IMR-90 (cell line): ENCODE data around the gene TMC4. TPM values are rescaled to one million over a fixed set of nuclear protein-coding genes. Genes with fewer than 3 reads are reported as not detected.

Experiments
- ATAC-seq: fragments of 200-7000 bp; cut with Tn5 transposase; 2 replicates; pipeline ENCODE4 v1.9.1; 2020; ENCODE audit warnings: low read depth, mild to moderate bottlenecking, moderate library complexity
- Bru-seq: library from RNA; stranded (reverse); fragments of 400-500 nt; gene quantifications from one replicate; lab custom pipeline; 2021; lab: Mats Ljungman, UMichigan
- BruChase-seq, 2 experiments: library from RNA; stranded (reverse); fragments of 400-500 nt; gene quantifications; one replicate each; lab custom pipeline; 2021; lab: Mats Ljungman, UMichigan
- BruUV-seq: library from RNA; stranded (reverse); fragments of 400-500 nt; replicated peaks from 2 replicates; lab custom pipeline; 2021; lab: Mats Ljungman, UMichigan
- CTCF ChIA-PET: fragments of 300-600 bp; formaldehyde crosslinking; extraction: SDS; loops from one replicate; lab custom pipeline; 2021; ENCODE audit warnings: antibody characterized with exemption; lab: Yijun Ruan, JAX
- POLR2A ChIA-PET: fragments of 300-600 bp; sonication (Branson Sonifier 250); formaldehyde crosslinking; loops from one replicate; lab custom pipeline; 2022; ENCODE audit warnings: antibody characterized with exemption; ENCODE audit not compliant: unreplicated experiment; lab: Charles Lee
- DNase-seq: peaks from one replicate; pipeline ENCODE4 v3.0.0; 2013
- H2AFZ ChIP-seq: replicated peaks from 2 replicates; pipeline ENCODE3; 2013; ENCODE audit warnings: low read length, mild to moderate bottlenecking; ENCODE audit not compliant: poor library complexity
- H2AK5ac ChIP-seq: 2 replicates; pipeline ENCODE4 v1.6.1; 2013; ENCODE audit warnings: low read depth, low read length, inconsistent platforms
- H2AK9ac ChIP-seq: replicated peaks from 2 replicates; pipeline ENCODE3; 2013; ENCODE audit warnings: mild to moderate bottlenecking, low read depth, low read length, moderate library complexity; ENCODE audit not compliant: poor library complexity
- H2BK120ac ChIP-seq: 2 replicates; pipeline ENCODE4 v1.6.1; 2013; ENCODE audit warnings: low read depth, low read length, inconsistent platforms
- H2BK15ac ChIP-seq: 3 replicates; pipeline ENCODE4 v1.6.1; 2013; ENCODE audit warnings: low read depth, low read length, inconsistent platforms
- H2BK20ac ChIP-seq: 2 replicates; pipeline ENCODE4 v1.6.1; 2013; ENCODE audit warnings: low read depth, mild to moderate bottlenecking, inconsistent platforms, low read length, moderate library complexity
- H2BK5ac ChIP-seq: 2 replicates; pipeline ENCODE4 v1.6.1; 2013; ENCODE audit warnings: mild to moderate bottlenecking, low read depth, low read length, inconsistent platforms; ENCODE audit not compliant: poor library complexity, severe bottlenecking
- H3K14ac ChIP-seq: replicated peaks from 2 replicates; pipeline ENCODE4 v1.6.1; 2013; ENCODE audit warnings: low read depth, low read length, inconsistent platforms
- H3K18ac ChIP-seq: 2 replicates; pipeline ENCODE4 v1.6.1; 2013; ENCODE audit warnings: low read depth, low read length, control low read depth
- H3K23ac ChIP-seq: 2 replicates; pipeline ENCODE4 v1.6.1; 2013; ENCODE audit warnings: low read depth, low read length, inconsistent platforms
- H3K27ac ChIP-seq: 2 replicates; pipeline ENCODE4 v1.5.1; 2013; ENCODE audit warnings: mild to moderate bottlenecking, control low read depth, low read length; ENCODE audit not compliant: insufficient read depth
- H3K27me3 ChIP-seq: 2 replicates; pipeline ENCODE4 v1.6.1; 2013; ENCODE audit warnings: low read length; ENCODE audit not compliant: control insufficient read depth, insufficient read depth
- H3K36me3 ChIP-seq: 2 replicates; pipeline ENCODE4 v1.6.1; 2013; ENCODE audit warnings: low read length, mixed read lengths; ENCODE audit not compliant: control insufficient read depth, insufficient read depth
- H3K4ac ChIP-seq: 2 replicates; pipeline ENCODE4 v1.6.1; 2013; ENCODE audit warnings: low read depth, low read length, inconsistent platforms
- H3K4me1 ChIP-seq: 2 replicates; pipeline ENCODE4 v1.6.1; 2013; ENCODE audit warnings: low read length, mixed read lengths; ENCODE audit not compliant: control insufficient read depth, insufficient read depth
- H3K4me2 ChIP-seq: 2 replicates; pipeline ENCODE4 v1.6.1; 2013; ENCODE audit warnings: low read depth, mild to moderate bottlenecking, control low read depth, low read length, moderate library complexity
- H3K4me3 ChIP-seq: 2 replicates; pipeline ENCODE4 v1.5.1; 2013; ENCODE audit warnings: low read depth, mild to moderate bottlenecking, control low read depth, low read length, moderate library complexity; ENCODE audit not compliant: insufficient read depth
- H3K56ac ChIP-seq: 2 replicates; pipeline ENCODE4 v1.6.1; 2013; ENCODE audit warnings: low read length, inconsistent platforms; ENCODE audit not compliant: insufficient read depth; ENCODE audit errors: extremely low read depth
- H3K79me1 ChIP-seq, 2 experiments: 2 replicates each; pipeline ENCODE4 v1.6.1; 2013; ENCODE audit warnings: low read length in 2 of 2, inconsistent platforms in 1 of 2, low read depth in 1 of 2
- H3K9ac ChIP-seq: 2 replicates; pipeline ENCODE4 v1.6.1; 2013; ENCODE audit warnings: low read depth, low read length, control low read depth
- H3K9me1 ChIP-seq: 2 replicates; pipeline ENCODE4 v1.6.1; 2013; ENCODE audit warnings: low read length, inconsistent platforms; ENCODE audit not compliant: insufficient read depth
- H3K9me3 ChIP-seq: 2 replicates; pipeline ENCODE4 v1.6.1; 2013; ENCODE audit warnings: low read length; ENCODE audit not compliant: control insufficient read depth, insufficient read depth
- H4K20me1 ChIP-seq: 2 replicates; pipeline ENCODE4 v1.6.1; 2013; ENCODE audit warnings: low read length, inconsistent platforms; ENCODE audit not compliant: insufficient read depth
- H4K5ac ChIP-seq: 2 replicates; pipeline ENCODE4 v1.6.1; 2013; ENCODE audit warnings: mild to moderate bottlenecking, low read depth, low read length, control low read depth
- H4K8ac ChIP-seq, 2 experiments: 2 replicates each; pipeline ENCODE4 v1.6.1; 2013; ENCODE audit warnings: low read depth in 2 of 2, low read length in 2 of 2, control low read depth in 1 of 2, inconsistent platforms in 1 of 2
- H4K91ac ChIP-seq: 2 replicates; pipeline ENCODE4 v1.6.1; 2013; ENCODE audit warnings: low read depth, low read length, inconsistent platforms; ENCODE audit not compliant: insufficient read depth
- BHLHE40 ChIP-seq: fragments of 150-350 bp; IDR thresholded peaks from 2 replicates; pipeline ENCODE4 v1.6.1; 2016; ENCODE audit warnings: mild to moderate bottlenecking, low read depth, low read length
- CEBPB ChIP-seq: IDR thresholded peaks from 2 replicates; pipeline ENCODE4 v1.6.1; 2012; ENCODE audit warnings: low read depth, low read length, improper control_type of control experiment
- CHD1 ChIP-seq: IDR thresholded peaks from 2 replicates; pipeline ENCODE4 v1.6.1; 2012; ENCODE audit warnings: low read depth, low read length, improper control_type of control experiment
- ELK1 ChIP-seq: fragments of 150-350 bp; IDR thresholded peaks from 2 replicates; pipeline ENCODE4 v1.6.1; 2016; ENCODE audit warnings: low read depth, mild to moderate bottlenecking, low read length, moderate library complexity, borderline replicate concordance
- FOS ChIP-seq: fragments of 150-350 bp; IDR thresholded peaks from 2 replicates; pipeline ENCODE4 v1.6.1; 2016; ENCODE audit warnings: low read depth, low read length
- MAFK ChIP-seq: IDR thresholded peaks from 2 replicates; pipeline ENCODE4 v1.6.1; 2012; ENCODE audit warnings: low read depth, low read length, improper control_type of control experiment
- MXI1 ChIP-seq: IDR thresholded peaks from 2 replicates; pipeline ENCODE4 v1.6.1; 2012; ENCODE audit warnings: low read depth, mild to moderate bottlenecking, low read length, moderate library complexity, borderline replicate concordance
- POLR2A ChIP-seq: IDR thresholded peaks from 2 replicates; pipeline ENCODE4 v1.6.1; 2012; ENCODE audit warnings: mild to moderate bottlenecking, low read depth, low read length
- RAD21 ChIP-seq: IDR thresholded peaks from 2 replicates; pipeline ENCODE4 v1.6.1; 2012; ENCODE audit warnings: low read length, improper control_type of control experiment
- SMC3 ChIP-seq: fragments of 150-350 bp; IDR thresholded peaks from 2 replicates; pipeline ENCODE4 v1.6.1; 2016; ENCODE audit warnings: low read depth, mild to moderate bottlenecking, antibody characterized with exemption, low read length, moderate library complexity
- USF2 ChIP-seq: fragments of 150-350 bp; IDR thresholded peaks from 2 replicates; pipeline ENCODE4 v1.6.1; 2017; ENCODE audit warnings: mild to moderate bottlenecking, antibody characterized with exemption, low read length, low read depth
- WGBS, 2 experiments: methylation state at CpG; one replicate each; pipeline versions ENCODE4 v1.1.5 to v1.1.7; 2013; ENCODE audit warnings: missing lambda C conversion rate in 2 of 2; ENCODE audit not compliant: insufficient read length in 1 of 2; ENCODE audit errors: extremely low coverage in 2 of 2; 5-methylcytosine and 5-hydroxymethylcytosine counted together
- dilution Hi-C: fragments of 300-500 bp; cut with HindIII; formaldehyde crosslinking; loops from one replicate; pipeline ENCODE4 v1.14.3; 2018; ENCODE audit warnings: low sequenced_read_pairs; ENCODE audit not compliant: unreplicated experiment
- in situ Hi-C: fragments of 300-500 bp; cut with MboI; formaldehyde crosslinking; loops from 3 replicates; pipeline ENCODE4 v1.14.3; 2019; ENCODE audit warnings: low sequenced_read_pairs, inconsistent platforms, mixed read lengths
- intact Hi-C: fragments of 100-400 bp; cut with micrococcal nuclease; formaldehyde crosslinking; loops from 2 replicates; pipeline ENCODE4 v1.10.0; 2022
- long read RNA-seq: library from polyadenylated mRNA; unstranded; transcript quantifications from one replicate; pipeline ENCODE4 v2.0.0, GENCODE V29; 2021; ENCODE audit not compliant: unreplicated experiment
- polyA plus RNA-seq, 3 experiments: library from polyadenylated mRNA; depleted of rRNA; stranded (reverse); fragments of >200 nt; gene quantifications; 2 replicates each; pipeline ENCODE4 v1.2.3, GENCODE V29; 2012; ENCODE audit warnings: low replicate concordance in 1 of 3
- total RNA-seq: library from RNA; depleted of rRNA; stranded (reverse); fragments of >200 nt; gene quantifications from 2 replicates; pipeline ENCODE4 v1.2.3, GENCODE V29; 2012; rRNA removed

The TMC4 gene
- total RNA-seq (0.28 and 0.72 TPM in 2 replicates), polyA plus RNA-seq (2012; rRNA removed) (1.1 and 1.3 TPM in 2 replicates), Bru-seq, nascent RNA (percentile 24 among the genes with signal in this experiment), BruChase-seq, experiment 1, labeled RNA remaining after a 6-hour chase (percentile 26 among the genes with signal in this experiment), BruChase-seq, experiment 2, labeled RNA remaining after a 2-hour chase (percentile 28 among the genes with signal in this experiment)
- polyA plus RNA-seq (2012; cell fraction: cytosol; rRNA removed), result 2.3 and 2.6 TPM in 2 replicates
- 3.1 and 5.7 TPM in 2 replicates for polyA plus RNA-seq (2012; cell fraction: nucleus; rRNA removed; ENCODE audit: low replicate concordance)
- long read RNA-seq, partial matches to known transcripts, result 0 of 2 reads
- long read RNA-seq, other reads (novel, unspliced or antisense), result 2 of 2 reads

- ChIA-PET POLR2A (no interaction called here), CTCF (no interaction called here)
- no peak for DNase-seq
- Histone ChIP-seq H2BK5ac (no peak within 1 kb of the TSS), H2AFZ (peak within 1 kb of the TSS; percentile 75), H3K14ac (no peak within 1 kb of the TSS), H2BK20ac (no peak within 1 kb of the TSS), H2AK5ac (0 out of 2 replicates have a peak within 1 kb of the TSS, but pooled peaks have one; percentile 15), H2BK120ac (no peak within 1 kb of the TSS), H3K23ac (no peak within 1 kb of the TSS), H2AK9ac (peak within 1 kb of the TSS; percentile 72), H3K9ac (no peak within 1 kb of the TSS), H4K5ac (no peak within 1 kb of the TSS), H3K4me1 (no peaks in the 10 kb centered on the region), H4K8ac (no peak within 1 kb of the TSS), H3K27me3 (no peaks in the 10 kb centered on the region), H3K4ac (no peak within 1 kb of the TSS), H3K18ac (no peak within 1 kb of the TSS), H3K27ac (no peak within 1 kb of the TSS), H3K4me3 (no peak within 1 kb of the TSS), H3K79me1 (no peaks in the 10 kb centered on the region; a peak in 1 of 4 replicates), H3K9me3 (no peaks in the 10 kb centered on the region), H4K91ac (no peak within 1 kb of the TSS), H3K9me1 (no peaks in the 10 kb centered on the region), H3K36me3 (peaks cover 6% of the 10 kb centered on the region; the same call in 1 of the 2 replicates), H3K56ac (no peak within 1 kb of the TSS), H3K4me2 (no peak within 1 kb of the TSS), H2BK15ac (no peak within 1 kb of the TSS), H4K20me1 (no peaks in the 10 kb centered on the region; the same call in 1 of the 2 replicates)
- no peak for TF ChIP-seq POLR2A
- no peak for TF ChIP-seq USF2
- TF ChIP-seq CEBPB, result no peak
- TF ChIP-seq ELK1, result no peak
- TF ChIP-seq RAD21, result no peak
- no peak for TF ChIP-seq BHLHE40
- TF ChIP-seq MXI1, result no peak
- no peak for TF ChIP-seq SMC3
- no peak for TF ChIP-seq MAFK
- no peak for TF ChIP-seq CHD1
- no peak for TF ChIP-seq FOS
- ATAC-seq, result peak; percentile 55
- 43% methylated on average over 4 of the region's 13 CpGs; no CpG with 5 or more reads in 1 of the 2 experiments for WGBS, 2 experiments
- in situ Hi-C loops, result no loop called here
- no TSS peak for BruUV-seq
- dilution Hi-C loops, result no loop called here
- intact Hi-C loops, result no loop called here
These were observed at the start of gene TMC4 for GRCh38 chr19:54172471-54173358. Gene TMC4, minus strand, starts transcription at chr19:54173160. Its CDS starts 43 bp downstream, at chr19:54173117.
